ENCODE results near the gene STAB2. TPM values are rescaled to one million over a fixed set of nuclear protein-coding genes. Genes with fewer than 3 reads are reported as not detected.

The STAB2 gene
- total and polyA plus RNA-seq, 2 of the 8 experiments (the other 6 are each of a cell fraction or from before 2014, with no cell fraction given): not detected

- TF ChIP-seq CHD7 (IDR thresholded peaks at IDR 0.05; ENCODE audit: insufficient replicate concordance, low read length): no peak
- TF ChIP-seq RBBP5 (IDR thresholded peaks at IDR 0.05; ENCODE audit: borderline replicate concordance, low read depth, low read length): no peak
- TF ChIP-seq FOSL1 (IDR thresholded peaks at IDR 0.05; ENCODE audit: insufficient read depth, low read depth, low read length): no peak
- no peak for TF ChIP-seq EZH2 (IDR thresholded peaks at IDR 0.05; ENCODE audit: low read depth, low read length, severe bottlenecking)
- no peak for TF ChIP-seq SP4 (IDR thresholded peaks at IDR 0.05; ENCODE audit: low read length)
- TF ChIP-seq CREB1 (IDR thresholded peaks at IDR 0.05): no peak
- TF ChIP-seq POLR2AphosphoS5 (IDR thresholded peaks at IDR 0.05; ENCODE audit: low read depth, low read length): no peak
- no peak for TF ChIP-seq RFX5 (IDR thresholded peaks at IDR 0.05; ENCODE audit: borderline replicate concordance, low read depth, low read length)
- TF ChIP-seq POLR2A (IDR thresholded peaks at IDR 0.05; ENCODE audit: control extremely low read depth in 1 of 2, low read depth in 2 of 2, low read length in 2 of 2): no peak
- TF ChIP-seq RXRA (IDR thresholded peaks at IDR 0.05; ENCODE audit: insufficient read depth, low read depth, low read length): no peak
- TF ChIP-seq ATF2 (IDR thresholded peaks at IDR 0.05; ENCODE audit: low read length): no peak
These were observed 3.2 kb downstream of the STAB2 start (continued) for GRCh38 chr12:103590271-103590670.
